Ishikawa (cell line): ENCODE results near the gene SPTBN5.

ENCODE experiments used
- EP300 ChIP-seq: IDR thresholded peaks from 2 replicates; pipeline ENCODE4 v1.6.1; 2012; ENCODE audit warnings: borderline replicate concordance
- REST ChIP-seq: IDR thresholded peaks from 2 replicates; pipeline ENCODE4 v1.6.1; 2012; ENCODE audit warnings: low read depth, mild to moderate bottlenecking
- USF1 ChIP-seq: IDR thresholded peaks from 2 replicates; pipeline ENCODE4 v1.6.1; 2012

GRCh38 chr15:41809121-41809520, 84.7 kb downstream of the SPTBN5 start:
- TF ChIP-seq USF1 (no peak), REST (no peak), EP300 (no peak)
